Activated naive CD8-positive, alpha-beta T cell treated with anti-CD3 and anti-CD28 coated beads, Interleukin-2, amount 50 U/mL, for 24 hours (primary cell): Measurements from ENCODE around the gene ATG16L1.

ENCODE experiments used
- ATAC-seq: fragments of 150-1000 bp; cut with Tn5 transposase; one replicate; pipeline ENCODE4 v1.10.0; 2021
- DNase-seq: peaks from one replicate; pipeline ENCODE4 v3.0.0; 2021
- H3K27ac Mint-ChIP-seq: one replicate; pipeline ENCODE4 v1.8.0; 2021; ENCODE audit warnings: mild to moderate bottlenecking, mixed read lengths
- H3K27me3 Mint-ChIP-seq: one replicate; pipeline ENCODE4 v1.8.0; 2021; ENCODE audit warnings: mixed read lengths
- H3K36me3 Mint-ChIP-seq: one replicate; pipeline ENCODE4 v1.8.0; 2021; ENCODE audit warnings: low read depth, mixed read lengths
- H3K4me1 Mint-ChIP-seq: one replicate; pipeline ENCODE4 v1.8.0; 2021; ENCODE audit warnings: mixed read lengths
- H3K4me3 Mint-ChIP-seq: one replicate; pipeline ENCODE4 v1.8.0; 2021; ENCODE audit warnings: mild to moderate bottlenecking, moderate library complexity, mixed read lengths
- H3K9me3 Mint-ChIP-seq: one replicate; pipeline ENCODE4 v1.8.0; 2021; ENCODE audit warnings: mixed read lengths

Gene ATG16L1

GRCh38 chr2:233311241-233311926 is 59.9 kb downstream of the ATG16L1 start:
- H3K27ac Mint-ChIP-seq, result peak overlapping the region; percentile 5

GRCh38 chr2:233312874-233313273 is 61.4 kb downstream of the ATG16L1 start:
- H3K4me3 Mint-ChIP-seq, result no peak overlapping the region
- H3K27ac Mint-ChIP-seq, result no peak overlapping the region

More at GRCh38 chr2:233311241-233311926, 59.9 kb downstream of the ATG16L1 start:
- H3K4me3 Mint-ChIP-seq, result no peak overlapping the region
- H3K4me1 Mint-ChIP-seq, result peaks cover 6% of the 10 kb centered on the region
- DNase-seq, result no peak
- no peaks in the 10 kb centered on the region for H3K36me3 Mint-ChIP-seq
- no peaks in the 10 kb centered on the region for H3K9me3 Mint-ChIP-seq
- ATAC-seq, result no peak
- no peaks in the 10 kb centered on the region for H3K27me3 Mint-ChIP-seq

GRCh38 chr2:233314180-233314925 is 62.9 kb downstream of the ATG16L1 start:
- no peak for ATAC-seq
- no peaks in the 10 kb centered on the region for H3K36me3 Mint-ChIP-seq
- no peaks in the 10 kb centered on the region for H3K9me3 Mint-ChIP-seq
- H3K4me3 Mint-ChIP-seq, result no peak overlapping the region
- no peak for DNase-seq
- peaks cover 9% of the 10 kb centered on the region for H3K4me1 Mint-ChIP-seq
- H3K27me3 Mint-ChIP-seq, result no peaks in the 10 kb centered on the region
- no peak overlapping the region for H3K27ac Mint-ChIP-seq

More at GRCh38 chr2:233312874-233313273, 61.4 kb downstream of the ATG16L1 start:
- no peaks in the 10 kb centered on the region for H3K9me3 Mint-ChIP-seq
- DNase-seq, result no peak
- no peak for ATAC-seq
- H3K36me3 Mint-ChIP-seq, result no peaks in the 10 kb centered on the region
- no peaks in the 10 kb centered on the region for H3K27me3 Mint-ChIP-seq
- peaks cover 6% of the 10 kb centered on the region for H3K4me1 Mint-ChIP-seq

GRCh38 chr2:233317196-233317943 is 65.9 kb downstream of the ATG16L1 start:
- Mint-ChIP-seq H3K4me1 (peaks cover 7% of the 10 kb centered on the region), H3K36me3 (no peaks in the 10 kb centered on the region), H3K4me3 (no peak overlapping the region), H3K27ac (no peak overlapping the region), H3K27me3 (no peaks in the 10 kb centered on the region), H3K9me3 (no peaks in the 10 kb centered on the region)
- no peak for DNase-seq
- ATAC-seq, result no peak

- H3K4me3 Mint-ChIP-seq, result no peak overlapping the region
- no peaks in the 10 kb centered on the region for H3K36me3 Mint-ChIP-seq
- no peak overlapping the region for H3K27ac Mint-ChIP-seq
- no peaks in the 10 kb centered on the region for H3K9me3 Mint-ChIP-seq
- ATAC-seq (no peak), DNase-seq (no peak)
- H3K27me3 Mint-ChIP-seq, result no peaks in the 10 kb centered on the region
- H3K4me1 Mint-ChIP-seq, result peaks cover 9% of the 10 kb centered on the region
Observed at GRCh38 chr2:233319256-233319655, 67.8 kb downstream of the ATG16L1 start.

GRCh38 chr2:233320470-233320869 is 69.0 kb downstream of the ATG16L1 start:
- no peaks in the 10 kb centered on the region for H3K9me3 Mint-ChIP-seq
- peaks cover 9% of the 10 kb centered on the region for H3K4me1 Mint-ChIP-seq
- H3K27me3 Mint-ChIP-seq, result no peaks in the 10 kb centered on the region
- no peak overlapping the region for H3K27ac Mint-ChIP-seq
- H3K4me3 Mint-ChIP-seq, result no peak overlapping the region
- no peak for DNase-seq
- no peaks in the 10 kb centered on the region for H3K36me3 Mint-ChIP-seq
- ATAC-seq, result no peak

- H3K9me3 Mint-ChIP-seq, result no peaks in the 10 kb centered on the region
- no peak overlapping the region for H3K27ac Mint-ChIP-seq
- no peaks in the 10 kb centered on the region for H3K27me3 Mint-ChIP-seq
- ATAC-seq (no peak), DNase-seq (no peak)
- H3K4me3 Mint-ChIP-seq, result no peak overlapping the region
- H3K4me1 Mint-ChIP-seq, result peaks cover 10% of the 10 kb centered on the region
- H3K36me3 Mint-ChIP-seq, result no peaks in the 10 kb centered on the region
Observed at GRCh38 chr2:233321166-233321565, 69.7 kb downstream of the ATG16L1 start.

GRCh38 chr2:233323851-233324250 is 72.4 kb downstream of the ATG16L1 start:
- Mint-ChIP-seq H3K9me3 (no peaks in the 10 kb centered on the region), H3K4me3 (no peak overlapping the region), H3K36me3 (no peaks in the 10 kb centered on the region), H3K4me1 (peaks cover 8% of the 10 kb centered on the region), H3K27ac (no peak overlapping the region), H3K27me3 (no peaks in the 10 kb centered on the region)
- no peak for ATAC-seq
- no peak for DNase-seq

GRCh38 chr2:233325256-233325655 is 73.8 kb downstream of the ATG16L1 start:
- H3K36me3 Mint-ChIP-seq, result no peaks in the 10 kb centered on the region
- ATAC-seq, result no peak
- no peak overlapping the region for H3K27ac Mint-ChIP-seq
- DNase-seq, result no peak
- H3K4me1 Mint-ChIP-seq, result peaks cover 10% of the 10 kb centered on the region
- no peaks in the 10 kb centered on the region for H3K27me3 Mint-ChIP-seq
- no peaks in the 10 kb centered on the region for H3K9me3 Mint-ChIP-seq
- no peak overlapping the region for H3K4me3 Mint-ChIP-seq

GRCh38 chr2:233325814-233326213 is 74.3 kb downstream of the ATG16L1 start:
- H3K4me3 Mint-ChIP-seq, result no peak overlapping the region
- H3K4me1 Mint-ChIP-seq, result peaks cover 10% of the 10 kb centered on the region
- no peaks in the 10 kb centered on the region for H3K9me3 Mint-ChIP-seq
- no peaks in the 10 kb centered on the region for H3K27me3 Mint-ChIP-seq
- no peak for DNase-seq
- no peak for ATAC-seq
- H3K27ac Mint-ChIP-seq, result no peak overlapping the region
- H3K36me3 Mint-ChIP-seq, result no peaks in the 10 kb centered on the region

- Mint-ChIP-seq H3K27me3 (no peaks in the 10 kb centered on the region), H3K9me3 (no peaks in the 10 kb centered on the region), H3K4me3 (no peak overlapping the region), H3K27ac (no peak overlapping the region), H3K4me1 (peaks cover 17% of the 10 kb centered on the region), H3K36me3 (no peaks in the 10 kb centered on the region)
- ATAC-seq, result no peak
- DNase-seq, result no peak
Observed at GRCh38 chr2:233326500-233326899, 75.0 kb downstream of the ATG16L1 start.

- H3K27ac Mint-ChIP-seq, result no peak overlapping the region
Observed at GRCh38 chr2:233328922-233329321, 77.4 kb downstream of the ATG16L1 start.

GRCh38 chr2:233329489-233330135 is 78.1 kb downstream of the ATG16L1 start:
- no peak for DNase-seq
- no peak overlapping the region for H3K27ac Mint-ChIP-seq
- ATAC-seq, result no peak
- no peaks in the 10 kb centered on the region for H3K36me3 Mint-ChIP-seq
- no peak overlapping the region for H3K4me3 Mint-ChIP-seq
- no peaks in the 10 kb centered on the region for H3K9me3 Mint-ChIP-seq
- no peaks in the 10 kb centered on the region for H3K27me3 Mint-ChIP-seq
- H3K4me1 Mint-ChIP-seq, result peaks cover 30% of the 10 kb centered on the region

More at GRCh38 chr2:233328922-233329321, 77.4 kb downstream of the ATG16L1 start:
- DNase-seq, result no peak
- ATAC-seq, result no peak
- Mint-ChIP-seq H3K4me1 (peaks cover 26% of the 10 kb centered on the region), H3K36me3 (no peaks in the 10 kb centered on the region), H3K4me3 (no peak overlapping the region), H3K27me3 (no peaks in the 10 kb centered on the region), H3K9me3 (no peaks in the 10 kb centered on the region)

GRCh38 chr2:233331536-233331935 is 80.1 kb downstream of the ATG16L1 start:
- Mint-ChIP-seq H3K27me3 (no peaks in the 10 kb centered on the region), H3K4me3 (peak overlapping the region; percentile 35), H3K4me1 (peaks cover 38% of the 10 kb centered on the region), H3K27ac (peak overlapping the region; percentile 89), H3K36me3 (no peaks in the 10 kb centered on the region), H3K9me3 (no peaks in the 10 kb centered on the region)
- ATAC-seq (peak; percentile 76), DNase-seq (peak; percentile 64)
